Type B pancreatic cell (in vitro differentiated cells): Measurements from ENCODE around the gene FAM168A. TPM values are rescaled to one million over a fixed set of nuclear protein-coding genes. Genes with fewer than 3 reads are reported as not detected.

Experiments
- DNase-seq: peaks from one replicate; pipeline ENCODE4 v3.0.0; 2021; ENCODE audit warnings: mixed read lengths; ENCODE audit not compliant: unreplicated experiment; ENCODE audit errors: extremely low spot score
- H3K27ac Mint-ChIP-seq: 2 replicates; pipeline ENCODE4 v1.8.0; 2021; ENCODE audit warnings: mild to moderate bottlenecking, mixed read lengths
- H3K27me3 Mint-ChIP-seq: 2 replicates; pipeline ENCODE4 v1.8.0; 2021; ENCODE audit warnings: mixed read lengths
- H3K36me3 Mint-ChIP-seq: 2 replicates; pipeline ENCODE4 v1.8.0; 2021; ENCODE audit warnings: mixed read lengths
- H3K4me1 Mint-ChIP-seq: one replicate; pipeline ENCODE4 v1.8.0; 2021; ENCODE audit warnings: mixed read lengths; ENCODE audit not compliant: unreplicated experiment
- H3K4me3 Mint-ChIP-seq: 2 replicates; pipeline ENCODE4 v1.8.0; 2021; ENCODE audit warnings: mild to moderate bottlenecking, mixed read lengths
- H3K9me3 Mint-ChIP-seq: 2 replicates; pipeline ENCODE4 v1.8.0; 2021; ENCODE audit warnings: mixed read lengths
- total RNA-seq: library from RNA; stranded (reverse); gene quantifications from 2 replicates; pipeline ENCODE4 v1.2.1, GENCODE V29; 2021; ENCODE audit warnings: low replicate concordance
- TF ChIP-seq, protein P1 (sequence below): fragments of 200-600 bp; sonication (generic); conservative IDR thresholded peaks from 2 replicates; pipeline ENCODE4 v1.5.0; 2021; ENCODE audit warnings: antibody characterized with exemption, mild to moderate bottlenecking

Gene FAM168A
- total RNA-seq, 1 donor from 2014 or later = 39.6 TPM

GRCh38 chr11:73495731-73496130 lies 102.2 kb downstream of the FAM168A start:
- H3K4me1 Mint-ChIP-seq = peaks cover 6% of the 10 kb centered on the region
- no peak overlapping the region for H3K27ac Mint-ChIP-seq
- TF ChIP-seq, protein P1, sequence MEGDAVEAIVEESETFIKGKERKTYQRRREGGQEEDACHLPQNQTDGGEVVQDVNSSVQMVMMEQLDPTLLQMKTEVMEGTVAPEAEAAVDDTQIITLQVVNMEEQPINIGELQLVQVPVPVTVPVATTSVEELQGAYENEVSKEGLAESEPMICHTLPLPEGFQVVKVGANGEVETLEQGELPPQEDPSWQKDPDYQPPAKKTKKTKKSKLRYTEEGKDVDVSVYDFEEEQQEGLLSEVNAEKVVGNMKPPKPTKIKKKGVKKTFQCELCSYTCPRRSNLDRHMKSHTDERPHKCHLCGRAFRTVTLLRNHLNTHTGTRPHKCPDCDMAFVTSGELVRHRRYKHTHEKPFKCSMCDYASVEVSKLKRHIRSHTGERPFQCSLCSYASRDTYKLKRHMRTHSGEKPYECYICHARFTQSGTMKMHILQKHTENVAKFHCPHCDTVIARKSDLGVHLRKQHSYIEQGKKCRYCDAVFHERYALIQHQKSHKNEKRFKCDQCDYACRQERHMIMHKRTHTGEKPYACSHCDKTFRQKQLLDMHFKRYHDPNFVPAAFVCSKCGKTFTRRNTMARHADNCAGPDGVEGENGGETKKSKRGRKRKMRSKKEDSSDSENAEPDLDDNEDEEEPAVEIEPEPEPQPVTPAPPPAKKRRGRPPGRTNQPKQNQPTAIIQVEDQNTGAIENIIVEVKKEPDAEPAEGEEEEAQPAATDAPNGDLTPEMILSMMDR = no peak
- DNase-seq = no peak
- H3K27me3 Mint-ChIP-seq = no peaks in the 10 kb centered on the region
- no peak overlapping the region for H3K4me3 Mint-ChIP-seq
- H3K36me3 Mint-ChIP-seq = peaks cover 5% of the 10 kb centered on the region
- no peaks in the 10 kb centered on the region for H3K9me3 Mint-ChIP-seq

DNA sequence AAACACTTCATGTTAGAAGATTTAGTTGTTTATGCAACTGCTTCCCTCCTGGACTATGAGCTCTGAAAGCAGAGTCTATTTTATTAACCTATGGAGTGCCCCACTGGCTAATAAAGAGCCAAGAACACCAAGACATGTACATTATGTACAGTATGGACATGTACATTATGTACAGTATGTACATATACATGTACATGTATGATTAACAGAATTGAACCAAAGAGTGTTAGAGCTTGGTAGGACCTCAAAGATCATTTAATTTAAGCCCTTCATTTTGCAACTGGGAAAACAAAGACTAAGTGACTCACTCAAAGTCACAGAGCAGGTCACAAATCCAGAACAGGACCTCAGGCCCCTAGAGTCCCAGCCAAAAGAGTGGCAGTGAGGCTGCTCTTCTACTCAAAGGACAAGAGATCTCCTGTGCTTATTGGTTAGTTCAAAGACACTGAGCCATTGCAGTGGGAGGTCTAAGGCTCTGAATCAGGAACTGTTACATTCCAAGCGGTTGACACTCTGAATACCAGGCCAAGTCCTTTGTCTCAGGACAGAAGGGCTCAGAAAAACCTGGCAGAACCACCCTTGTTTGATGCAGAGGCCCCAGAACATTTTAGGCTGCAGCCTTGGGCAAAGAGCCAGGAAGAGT lies 103.8 kb downstream of the FAM168A start:
- H3K4me3 Mint-ChIP-seq = no peak overlapping the region
- no peak for DNase-seq
- peak overlapping the region; percentile 4 for H3K27ac Mint-ChIP-seq
- TF ChIP-seq, protein P1 = no peak
- H3K27me3 Mint-ChIP-seq = no peaks in the 10 kb centered on the region
- H3K4me1 Mint-ChIP-seq = peaks cover 6% of the 10 kb centered on the region
- H3K36me3 Mint-ChIP-seq = peaks cover 5% of the 10 kb centered on the region
- H3K9me3 Mint-ChIP-seq = no peaks in the 10 kb centered on the region

DNA sequence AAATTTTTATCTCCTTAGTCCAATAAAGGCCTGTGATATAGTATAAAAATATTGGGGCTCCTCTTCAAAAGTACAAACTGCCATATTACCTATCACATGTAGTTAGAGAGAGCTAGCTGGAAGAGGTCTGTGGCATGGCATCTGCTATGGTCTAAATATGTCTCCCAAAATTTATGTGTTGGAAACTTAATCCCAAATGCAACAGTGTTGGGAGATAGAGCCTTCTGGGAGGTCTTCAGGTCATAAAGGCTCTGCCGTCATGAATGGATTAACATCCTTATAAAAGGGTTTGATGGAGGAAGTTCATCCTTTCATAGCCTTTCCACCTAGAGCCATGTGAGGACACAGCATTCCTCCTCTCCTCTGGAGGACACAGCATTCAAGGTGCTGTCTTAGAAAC lies 116.3 kb downstream of the FAM168A start:
- Mint-ChIP-seq H3K36me3 (no peaks in the 10 kb centered on the region), H3K9me3 (peaks cover 4% of the 10 kb centered on the region), H3K4me1 (no peaks in the 10 kb centered on the region), H3K27ac (no peak overlapping the region), H3K27me3 (no peaks in the 10 kb centered on the region), H3K4me3 (no peak overlapping the region)
- no peak for DNase-seq
- TF ChIP-seq, protein P1 = no peak

DNA sequence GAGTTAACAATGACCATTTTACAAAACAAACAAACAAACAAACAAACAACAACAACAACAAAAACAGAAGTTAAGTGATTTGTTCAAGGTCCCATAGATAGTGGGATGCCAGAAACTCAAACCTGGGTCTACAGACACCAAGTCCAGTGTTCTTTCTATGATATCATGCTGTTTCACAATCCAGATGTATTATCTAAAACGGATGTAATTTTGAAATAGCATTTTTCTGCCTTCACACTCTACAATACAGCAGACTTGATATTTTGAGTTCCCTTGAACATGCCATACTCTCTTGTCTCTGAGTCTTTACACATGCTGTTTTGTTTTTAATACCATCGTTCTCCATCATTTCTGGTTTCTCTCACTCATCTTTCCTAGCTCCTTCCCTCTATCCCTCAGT lies 117.2 kb downstream of the FAM168A start:
- TF ChIP-seq, protein P1 = no peak
- no peaks in the 10 kb centered on the region for H3K27me3 Mint-ChIP-seq
- no peak overlapping the region for H3K27ac Mint-ChIP-seq
- no peaks in the 10 kb centered on the region for H3K36me3 Mint-ChIP-seq
- H3K4me1 Mint-ChIP-seq = no peaks in the 10 kb centered on the region
- no peak overlapping the region for H3K4me3 Mint-ChIP-seq
- peaks cover 5% of the 10 kb centered on the region for H3K9me3 Mint-ChIP-seq
- DNase-seq = no peak

GRCh38 chr11:73478737-73479347 lies 119.1 kb downstream of the FAM168A start:
- Mint-ChIP-seq H3K9me3 (peaks cover 5% of the 10 kb centered on the region), H3K4me1 (no peaks in the 10 kb centered on the region), H3K4me3 (no peak overlapping the region), H3K27ac (no peak overlapping the region), H3K36me3 (no peaks in the 10 kb centered on the region), H3K27me3 (no peaks in the 10 kb centered on the region)
- DNase-seq = no peak
- TF ChIP-seq, protein P1 = peak; percentile 82
